ENCODE data around the gene RNF113A.
"Not testable (repeated sequence)": the region's sequence is repeated elsewhere in the genome, so short reads cannot be mapped to it uniquely, and the experiment has no call there.

RNF113A gene

DNA sequence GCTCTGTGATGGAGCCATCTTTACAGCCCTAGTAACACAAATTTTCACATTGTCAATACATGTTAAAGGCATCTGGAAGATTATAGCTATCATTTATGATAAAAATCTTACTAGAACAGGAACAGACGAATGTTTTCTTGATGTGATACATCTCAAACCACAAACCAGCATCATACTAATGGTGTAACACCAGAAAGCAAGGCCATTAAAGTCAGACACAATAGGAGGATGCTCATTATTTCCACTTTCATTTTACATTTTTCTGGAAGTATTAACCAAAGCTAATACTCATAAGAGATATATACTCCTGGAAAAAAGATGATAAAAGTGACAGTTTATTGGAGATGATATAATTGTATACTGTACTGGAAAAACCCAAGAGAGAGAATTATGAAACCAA is 29.4 kb upstream of the RNF113A start:
- no peak for DNase-seq (ENCODE audit: low spot score)
- H3K9me3 ChIP-seq (ENCODE audit: severe bottlenecking) = no peaks in the 10 kb centered on the region

DNA sequence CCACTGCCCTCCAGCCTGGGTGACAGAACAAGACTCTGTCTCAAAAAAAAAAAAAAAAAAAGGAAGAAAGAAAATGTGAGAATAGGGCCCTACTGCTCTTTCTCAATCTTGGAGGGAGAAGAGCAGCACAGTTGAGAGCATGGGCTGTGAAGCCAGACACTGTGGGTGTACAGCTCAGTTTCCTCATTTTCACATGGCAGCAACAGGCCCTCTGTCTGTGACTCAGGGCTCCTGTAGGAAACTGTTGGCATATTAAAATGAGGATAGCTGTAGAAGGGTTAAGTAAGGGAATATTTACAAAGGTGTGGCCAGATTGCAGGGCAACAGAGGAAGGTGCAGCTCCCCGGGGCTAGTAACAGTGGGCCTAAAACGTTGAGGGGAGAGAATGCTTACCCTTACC is 27.6 kb upstream of the RNF113A start:
- H3K36me3 ChIP-seq (ENCODE audit: low read depth) = no peaks in the 10 kb centered on the region
- no peak for ATAC-seq (ENCODE audit: low read depth)
- H3K27me3 ChIP-seq (ENCODE audit: insufficient read depth, poor library complexity, severe bottlenecking) = no peaks in the 10 kb centered on the region
- DNase-seq (ENCODE audit: low spot score) = no peak
- H3K4me3 ChIP-seq (ENCODE audit: severe bottlenecking) = no peak overlapping the region
- H3K9me3 ChIP-seq (ENCODE audit: severe bottlenecking) = no peaks in the 10 kb centered on the region
- H3K27ac ChIP-seq (ENCODE audit: poor library complexity, severe bottlenecking) = no peak overlapping the region
- H3K4me1 ChIP-seq (ENCODE audit: insufficient read depth, poor library complexity, severe bottlenecking) = no peaks in the 10 kb centered on the region
- TF ChIP-seq, protein P1, sequence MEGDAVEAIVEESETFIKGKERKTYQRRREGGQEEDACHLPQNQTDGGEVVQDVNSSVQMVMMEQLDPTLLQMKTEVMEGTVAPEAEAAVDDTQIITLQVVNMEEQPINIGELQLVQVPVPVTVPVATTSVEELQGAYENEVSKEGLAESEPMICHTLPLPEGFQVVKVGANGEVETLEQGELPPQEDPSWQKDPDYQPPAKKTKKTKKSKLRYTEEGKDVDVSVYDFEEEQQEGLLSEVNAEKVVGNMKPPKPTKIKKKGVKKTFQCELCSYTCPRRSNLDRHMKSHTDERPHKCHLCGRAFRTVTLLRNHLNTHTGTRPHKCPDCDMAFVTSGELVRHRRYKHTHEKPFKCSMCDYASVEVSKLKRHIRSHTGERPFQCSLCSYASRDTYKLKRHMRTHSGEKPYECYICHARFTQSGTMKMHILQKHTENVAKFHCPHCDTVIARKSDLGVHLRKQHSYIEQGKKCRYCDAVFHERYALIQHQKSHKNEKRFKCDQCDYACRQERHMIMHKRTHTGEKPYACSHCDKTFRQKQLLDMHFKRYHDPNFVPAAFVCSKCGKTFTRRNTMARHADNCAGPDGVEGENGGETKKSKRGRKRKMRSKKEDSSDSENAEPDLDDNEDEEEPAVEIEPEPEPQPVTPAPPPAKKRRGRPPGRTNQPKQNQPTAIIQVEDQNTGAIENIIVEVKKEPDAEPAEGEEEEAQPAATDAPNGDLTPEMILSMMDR (IDR thresholded peaks at IDR 0.05; ENCODE audit: poor library complexity, severe bottlenecking) = no peak

More for the DNA sequence above, 29.4 kb upstream of the RNF113A start:
- H3K36me3 ChIP-seq (ENCODE audit: low read depth) = no peaks in the 10 kb centered on the region
- no peak overlapping the region for H3K27ac ChIP-seq (ENCODE audit: poor library complexity, severe bottlenecking)
- no peak for ATAC-seq (ENCODE audit: low read depth)
- TF ChIP-seq, protein P1 (IDR thresholded peaks at IDR 0.05; ENCODE audit: poor library complexity, severe bottlenecking) = no peak
- no peak overlapping the region for H3K4me3 ChIP-seq (ENCODE audit: severe bottlenecking)
- H3K4me1 ChIP-seq (ENCODE audit: insufficient read depth, poor library complexity, severe bottlenecking) = no peaks in the 10 kb centered on the region
- H3K27me3 ChIP-seq (ENCODE audit: insufficient read depth, poor library complexity, severe bottlenecking) = no peaks in the 10 kb centered on the region

DNA sequence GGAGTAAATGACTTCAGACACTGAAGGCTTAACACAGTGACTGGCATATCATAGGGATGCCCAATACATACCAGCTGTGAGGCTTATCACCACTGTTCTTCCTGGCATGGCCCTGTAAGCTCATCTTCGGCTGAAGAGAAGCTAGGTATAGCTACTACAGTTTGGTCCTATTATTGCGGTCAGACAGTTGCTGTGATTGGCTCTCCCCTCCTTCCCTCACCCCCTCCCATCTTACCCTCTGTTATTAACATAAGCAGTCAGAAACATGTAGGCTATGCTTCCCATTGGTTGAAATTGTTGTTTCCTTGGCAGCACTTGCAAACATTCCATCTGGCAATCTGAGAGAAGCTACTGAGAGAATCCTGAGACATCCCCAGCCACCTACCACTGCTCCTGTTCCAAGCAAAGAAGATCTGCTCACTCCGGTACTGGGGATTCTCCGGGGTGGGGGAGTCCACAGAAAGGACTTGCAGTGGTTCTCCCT is 24.4 kb upstream of the RNF113A start, which contains the start of gene AKAP14:
TSS of gene AKAP14 (plus strand) at position 51 of the 484 bp plus-strand sequence. CDS start 7,331 bp downstream, outside the sequence.
- H3K9me3 ChIP-seq (ENCODE audit: severe bottlenecking) = no peaks in the 10 kb centered on the region
- no peaks in the 10 kb centered on the region for H3K27me3 ChIP-seq (ENCODE audit: insufficient read depth, poor library complexity, severe bottlenecking)
- DNase-seq (ENCODE audit: low spot score) (no peak), ATAC-seq (ENCODE audit: low read depth) (no peak)
- no peaks in the 10 kb centered on the region for H3K36me3 ChIP-seq (ENCODE audit: low read depth)
- H3K4me1 ChIP-seq (ENCODE audit: insufficient read depth, poor library complexity, severe bottlenecking) = no peaks in the 10 kb centered on the region
- TF ChIP-seq, protein P1 (IDR thresholded peaks at IDR 0.05; ENCODE audit: poor library complexity, severe bottlenecking) = no peak
- no peak within 1 kb of the TSS for H3K4me3 ChIP-seq (ENCODE audit: severe bottlenecking)
- no peak within 1 kb of the TSS for H3K27ac ChIP-seq (ENCODE audit: poor library complexity, severe bottlenecking)

DNA sequence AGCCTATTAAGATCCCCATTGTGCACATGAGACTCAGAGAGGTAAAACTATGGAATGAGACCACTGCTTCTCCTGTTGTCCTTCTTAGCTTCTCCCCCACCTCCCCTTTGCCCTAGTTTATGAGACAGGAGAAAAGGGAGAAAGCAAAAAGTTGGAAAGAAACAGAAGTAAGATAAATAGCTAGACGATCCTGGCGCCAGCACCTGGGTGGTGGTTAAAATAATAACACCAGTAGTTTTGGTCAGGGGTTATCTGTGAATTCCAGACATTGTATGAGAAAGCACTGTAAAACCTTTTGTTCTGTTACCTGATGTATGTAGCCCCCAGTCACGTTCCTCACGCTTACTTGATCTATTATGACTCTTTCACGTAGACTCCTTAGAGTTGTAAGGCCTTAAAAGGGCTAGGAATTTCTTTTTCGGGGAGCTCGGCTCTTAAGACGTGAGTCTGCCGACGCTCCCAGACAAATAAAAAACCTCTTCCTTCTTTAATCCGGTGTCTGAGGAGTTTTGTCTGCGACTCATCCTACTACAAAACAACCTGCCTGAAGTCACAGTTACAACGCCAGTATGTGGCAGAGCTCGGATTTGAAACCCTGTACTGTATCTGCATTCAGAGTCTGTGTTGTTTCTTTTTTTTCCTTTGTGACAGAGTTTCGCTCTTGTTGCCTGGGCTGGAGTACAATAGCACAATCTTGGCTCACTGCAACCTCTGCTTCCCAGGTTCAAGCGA is 20.6 kb upstream of the RNF113A start:
- not testable (repeated sequence) for ATAC-seq (ENCODE audit: low read depth); DNase-seq (ENCODE audit: low spot score); H3K36me3 ChIP-seq (ENCODE audit: low read depth); H3K9me3 ChIP-seq (ENCODE audit: severe bottlenecking); H3K4me3 ChIP-seq (ENCODE audit: severe bottlenecking); H3K27me3 ChIP-seq (ENCODE audit: insufficient read depth, poor library complexity, severe bottlenecking); H3K27ac ChIP-seq (ENCODE audit: poor library complexity, severe bottlenecking); H3K4me1 ChIP-seq (ENCODE audit: insufficient read depth, poor library complexity, severe bottlenecking)

DNA sequence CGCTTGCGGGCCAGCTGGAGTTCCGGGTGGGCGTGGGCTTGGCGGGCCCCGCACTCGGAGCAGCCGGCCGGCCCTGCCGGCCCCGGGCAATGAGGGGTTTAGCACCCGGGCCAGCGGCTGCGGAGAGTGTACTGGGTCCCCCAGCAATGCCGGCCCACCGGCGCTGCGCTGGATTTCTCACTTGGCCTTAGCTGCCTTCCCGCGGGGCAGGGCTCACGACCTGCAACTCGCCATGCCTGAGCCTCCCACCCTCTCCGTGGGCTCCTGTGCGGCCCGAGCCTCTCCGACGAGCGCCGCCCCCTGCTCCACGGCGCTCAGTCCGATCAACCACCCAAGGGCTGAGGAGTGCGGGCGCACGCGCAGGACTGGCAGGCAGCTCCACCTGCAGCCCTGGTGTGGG is 19.1 kb upstream of the RNF113A start:
- H3K27ac ChIP-seq (ENCODE audit: poor library complexity, severe bottlenecking); H3K36me3 ChIP-seq (ENCODE audit: low read depth); H3K4me3 ChIP-seq (ENCODE audit: severe bottlenecking); DNase-seq (ENCODE audit: low spot score); ATAC-seq (ENCODE audit: low read depth); H3K27me3 ChIP-seq (ENCODE audit: insufficient read depth, poor library complexity, severe bottlenecking); H3K4me1 ChIP-seq (ENCODE audit: insufficient read depth, poor library complexity, severe bottlenecking); H3K9me3 ChIP-seq (ENCODE audit: severe bottlenecking): not testable (repeated sequence)
